ENCODE results near the gene CCDC188. TPM values are rescaled to one million over a fixed set of nuclear protein-coding genes. Genes with fewer than 3 reads are reported as not detected.

CCDC188 gene
- total and polyA plus RNA-seq, 9 of the 15 experiments (the other 6 are each of a cell fraction or from before 2014, with no cell fraction given) = not detected

- TF ChIP-seq ZNF589 (CRISPR knock-in tag; IDR thresholded peaks at IDR 0.05; ENCODE audit: low read depth) (no peak), SRSF7 (optimal IDR thresholded peaks at IDR 0.05; ENCODE audit: low read depth, low read length) (no peak), SMARCA5 (IDR thresholded peaks at IDR 0.05) (peak; percentile 74; the same call in 1 of the 2 replicates), IRF1 (CRISPR knock-in tag; IDR thresholded peaks at IDR 0.05; ENCODE audit: borderline replicate concordance) (no peak), E2F4 (CRISPR knock-in tag; IDR thresholded peaks at IDR 0.05; ENCODE audit: low read depth) (0 out of 2 replicates have a peak, but pooled peaks have one; percentile 7), DMBX1 (CRISPR knock-in tag; IDR thresholded peaks at IDR 0.05; ENCODE audit: borderline replicate concordance) (no peak), ZBTB1 (CRISPR knock-in tag; IDR thresholded peaks at IDR 0.05; ENCODE audit: borderline replicate concordance, low read depth) (0 out of 2 replicates have a peak, but pooled peaks have one; percentile 44), SAFB (IDR thresholded peaks at IDR 0.05; ENCODE audit: borderline replicate concordance, low read depth, low read length) (no peak), ERF (CRISPR knock-in tag; IDR thresholded peaks at IDR 0.05) (no peak), ATF1 (CRISPR knock-in tag; IDR thresholded peaks at IDR 0.05) (0 out of 2 replicates have a peak, but pooled peaks have one; percentile 22), ATF1 (tag; IDR thresholded peaks at IDR 0.05) (no peak), ZNF146 (CRISPR knock-in tag; IDR thresholded peaks at IDR 0.05; ENCODE audit: unreplicated experiment) (no peak), JUNB (CRISPR knock-in tag; conservative IDR thresholded peaks at IDR 0.05) (no peak), SIX5 (IDR thresholded peaks at IDR 0.05; ENCODE audit: borderline replicate concordance in 1 of 2, insufficient read depth in 1 of 2, low read depth in 1 of 2, low read length in 2 of 2) (no peak)
- TF ChIP-seq, protein P1, sequence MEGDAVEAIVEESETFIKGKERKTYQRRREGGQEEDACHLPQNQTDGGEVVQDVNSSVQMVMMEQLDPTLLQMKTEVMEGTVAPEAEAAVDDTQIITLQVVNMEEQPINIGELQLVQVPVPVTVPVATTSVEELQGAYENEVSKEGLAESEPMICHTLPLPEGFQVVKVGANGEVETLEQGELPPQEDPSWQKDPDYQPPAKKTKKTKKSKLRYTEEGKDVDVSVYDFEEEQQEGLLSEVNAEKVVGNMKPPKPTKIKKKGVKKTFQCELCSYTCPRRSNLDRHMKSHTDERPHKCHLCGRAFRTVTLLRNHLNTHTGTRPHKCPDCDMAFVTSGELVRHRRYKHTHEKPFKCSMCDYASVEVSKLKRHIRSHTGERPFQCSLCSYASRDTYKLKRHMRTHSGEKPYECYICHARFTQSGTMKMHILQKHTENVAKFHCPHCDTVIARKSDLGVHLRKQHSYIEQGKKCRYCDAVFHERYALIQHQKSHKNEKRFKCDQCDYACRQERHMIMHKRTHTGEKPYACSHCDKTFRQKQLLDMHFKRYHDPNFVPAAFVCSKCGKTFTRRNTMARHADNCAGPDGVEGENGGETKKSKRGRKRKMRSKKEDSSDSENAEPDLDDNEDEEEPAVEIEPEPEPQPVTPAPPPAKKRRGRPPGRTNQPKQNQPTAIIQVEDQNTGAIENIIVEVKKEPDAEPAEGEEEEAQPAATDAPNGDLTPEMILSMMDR (IDR thresholded peaks at IDR 0.05 in 2 of 3, conservative IDR thresholded peaks at IDR 0.05 in 1 of 3; ENCODE audit: insufficient read depth in 2 of 3, low read depth in 1 of 3, low read length in 3 of 3) = no peak
- TF ChIP-seq, protein P2, sequence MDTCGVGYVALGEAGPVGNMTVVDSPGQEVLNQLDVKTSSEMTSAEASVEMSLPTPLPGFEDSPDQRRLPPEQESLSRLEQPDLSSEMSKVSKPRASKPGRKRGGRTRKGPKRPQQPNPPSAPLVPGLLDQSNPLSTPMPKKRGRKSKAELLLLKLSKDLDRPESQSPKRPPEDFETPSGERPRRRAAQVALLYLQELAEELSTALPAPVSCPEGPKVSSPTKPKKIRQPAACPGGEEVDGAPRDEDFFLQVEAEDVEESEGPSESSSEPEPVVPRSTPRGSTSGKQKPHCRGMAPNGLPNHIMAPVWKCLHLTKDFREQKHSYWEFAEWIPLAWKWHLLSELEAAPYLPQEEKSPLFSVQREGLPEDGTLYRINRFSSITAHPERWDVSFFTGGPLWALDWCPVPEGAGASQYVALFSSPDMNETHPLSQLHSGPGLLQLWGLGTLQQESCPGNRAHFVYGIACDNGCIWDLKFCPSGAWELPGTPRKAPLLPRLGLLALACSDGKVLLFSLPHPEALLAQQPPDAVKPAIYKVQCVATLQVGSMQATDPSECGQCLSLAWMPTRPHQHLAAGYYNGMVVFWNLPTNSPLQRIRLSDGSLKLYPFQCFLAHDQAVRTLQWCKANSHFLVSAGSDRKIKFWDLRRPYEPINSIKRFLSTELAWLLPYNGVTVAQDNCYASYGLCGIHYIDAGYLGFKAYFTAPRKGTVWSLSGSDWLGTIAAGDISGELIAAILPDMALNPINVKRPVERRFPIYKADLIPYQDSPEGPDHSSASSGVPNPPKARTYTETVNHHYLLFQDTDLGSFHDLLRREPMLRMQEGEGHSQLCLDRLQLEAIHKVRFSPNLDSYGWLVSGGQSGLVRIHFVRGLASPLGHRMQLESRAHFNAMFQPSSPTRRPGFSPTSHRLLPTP (IDR thresholded peaks at IDR 0.05; ENCODE audit: borderline replicate concordance, extremely low read depth, insufficient read length) = no peak
- TF ChIP-seq, protein P3, sequence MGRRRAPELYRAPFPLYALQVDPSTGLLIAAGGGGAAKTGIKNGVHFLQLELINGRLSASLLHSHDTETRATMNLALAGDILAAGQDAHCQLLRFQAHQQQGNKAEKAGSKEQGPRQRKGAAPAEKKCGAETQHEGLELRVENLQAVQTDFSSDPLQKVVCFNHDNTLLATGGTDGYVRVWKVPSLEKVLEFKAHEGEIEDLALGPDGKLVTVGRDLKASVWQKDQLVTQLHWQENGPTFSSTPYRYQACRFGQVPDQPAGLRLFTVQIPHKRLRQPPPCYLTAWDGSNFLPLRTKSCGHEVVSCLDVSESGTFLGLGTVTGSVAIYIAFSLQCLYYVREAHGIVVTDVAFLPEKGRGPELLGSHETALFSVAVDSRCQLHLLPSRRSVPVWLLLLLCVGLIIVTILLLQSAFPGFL (CRISPR knock-in tag; IDR thresholded peaks at IDR 0.05) = no peak
Measured at GRCh38 chr22:20176421-20177085, 25.7 kb upstream of the CCDC188 start (continued).
